ENCODE data around the gene PCDHA1.

Gene PCDHA1

DNA sequence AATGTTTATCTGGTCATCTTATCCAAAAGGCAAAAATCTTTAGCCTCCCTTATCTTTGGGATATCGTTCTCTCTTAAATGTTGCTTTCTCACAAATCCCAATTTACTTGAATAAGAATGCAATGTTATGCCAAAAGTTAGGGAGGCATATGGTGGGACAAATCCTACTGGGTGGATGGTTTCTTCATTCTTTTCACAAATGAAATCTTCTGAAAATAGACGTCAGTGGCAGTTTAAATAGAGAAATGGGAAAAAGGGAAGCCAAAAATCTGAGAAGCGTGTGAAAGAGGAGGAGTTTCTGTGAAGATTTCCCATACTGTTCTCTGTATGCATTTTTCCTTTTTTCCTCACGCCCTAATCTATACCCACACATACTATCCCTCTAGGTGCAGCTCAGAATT is 137.7 kb downstream of the PCDHA1 start:
- DNase-seq (ENCODE audit: low spot score): no peak

DNA sequence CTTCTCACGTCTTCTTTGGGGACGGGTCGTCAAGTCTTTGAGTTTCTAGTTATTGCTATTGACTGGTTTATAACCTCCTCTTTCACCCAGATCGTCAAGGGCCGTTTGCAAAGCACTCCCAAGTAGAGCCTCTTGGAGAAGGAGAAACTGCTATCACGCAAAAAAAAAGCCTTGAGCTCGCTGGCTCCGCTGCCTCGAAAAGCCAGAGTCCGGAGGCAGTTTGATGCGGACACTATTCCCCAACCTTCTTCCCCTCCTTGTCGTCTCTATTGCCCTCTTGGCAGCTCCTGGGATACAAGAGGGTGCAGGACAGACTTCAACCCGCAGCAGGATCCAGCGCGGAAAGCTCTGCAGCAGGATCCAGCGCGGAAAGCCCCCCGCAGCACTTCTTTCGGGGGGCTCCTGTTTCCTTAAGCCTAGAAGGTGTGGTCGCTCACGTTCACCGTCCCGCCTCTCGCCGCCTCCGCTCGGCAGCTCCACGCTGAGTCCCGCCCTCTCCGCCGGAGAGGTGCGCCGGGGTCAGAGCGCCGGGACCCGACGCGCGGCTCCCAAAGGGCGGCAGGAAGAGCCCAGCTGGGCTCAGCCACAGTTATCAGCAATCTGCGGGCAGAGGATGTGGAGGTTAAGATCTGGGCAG is 140.0 kb downstream of the PCDHA1 start, which contains the start of gene PCDHAC1:
Gene PCDHAC1 (plus strand): TSS at position 494 of the 637 bp plus-strand sequence. CDS start 594 bp downstream, outside the sequence.
- DNase-seq (ENCODE audit: low spot score): no peak

DNA sequence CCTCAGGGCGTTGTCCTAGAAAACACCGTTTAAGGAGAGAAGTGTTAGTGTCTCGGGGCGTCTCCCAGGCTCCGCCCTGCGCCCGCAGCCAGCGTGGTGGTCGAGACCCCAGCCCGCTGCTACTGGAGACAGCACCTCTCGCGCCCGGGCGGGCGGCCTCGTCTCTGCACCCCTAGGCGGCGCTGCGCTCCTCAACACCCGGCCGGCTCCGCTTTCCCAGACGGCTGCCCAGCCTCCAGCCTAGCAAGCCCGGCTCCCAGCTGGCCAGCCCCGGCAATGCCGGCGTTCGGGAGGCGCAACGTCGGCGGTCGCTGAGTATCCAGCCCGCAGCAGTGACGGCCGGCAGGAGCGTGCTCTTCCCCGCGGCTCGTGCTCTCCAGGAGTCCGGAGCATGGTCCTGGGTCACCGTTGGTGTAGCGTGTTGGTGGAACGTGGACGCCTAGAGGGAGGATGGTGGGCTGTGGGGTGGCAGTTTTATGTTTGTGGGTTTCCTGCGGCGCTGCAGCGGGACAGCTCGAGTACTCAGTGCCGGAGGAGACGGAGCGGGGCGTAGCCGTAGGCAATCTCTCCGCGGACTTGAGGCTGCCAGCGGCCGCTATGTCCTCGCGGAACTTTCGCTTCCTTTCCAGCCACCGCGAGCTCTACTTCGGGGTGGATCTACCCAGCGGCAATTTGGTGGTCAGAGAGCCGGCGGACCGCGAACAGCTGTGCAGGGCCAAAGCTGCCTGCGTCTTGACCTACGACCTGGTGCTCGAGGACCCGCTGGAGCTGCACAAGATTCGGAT is 140.7 kb downstream of the PCDHA1 start:
- no peak for DNase-seq (ENCODE audit: low spot score)

GRCh38 chr5:140927228-140927573 is 141.3 kb downstream of the PCDHA1 start:
- no peak for DNase-seq (ENCODE audit: low spot score)

- no peak for DNase-seq (ENCODE audit: low spot score)
These were observed 149.1 kb downstream of the PCDHA1 start for GRCh38 chr5:140934964-140935606.

DNA sequence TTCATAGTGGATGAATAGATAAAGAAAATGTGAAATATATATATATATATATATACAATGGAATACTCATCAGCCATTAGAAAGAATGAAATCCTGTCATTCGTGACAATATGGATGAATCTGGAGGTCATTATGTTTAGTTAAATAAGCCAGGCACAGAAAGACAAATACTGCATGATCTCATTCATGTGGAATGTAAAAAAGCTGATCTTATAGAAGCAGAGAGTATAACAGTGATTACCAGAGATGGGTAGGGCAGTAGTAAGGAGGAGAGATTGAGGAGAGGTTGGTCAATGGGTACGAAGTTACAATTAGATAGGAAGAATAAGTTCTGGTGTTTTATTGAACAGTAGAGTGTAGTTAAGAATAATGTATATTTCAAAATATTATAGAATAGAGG is 160.6 kb downstream of the PCDHA1 start:
- no peak for DNase-seq (ENCODE audit: low spot score)

DNA sequence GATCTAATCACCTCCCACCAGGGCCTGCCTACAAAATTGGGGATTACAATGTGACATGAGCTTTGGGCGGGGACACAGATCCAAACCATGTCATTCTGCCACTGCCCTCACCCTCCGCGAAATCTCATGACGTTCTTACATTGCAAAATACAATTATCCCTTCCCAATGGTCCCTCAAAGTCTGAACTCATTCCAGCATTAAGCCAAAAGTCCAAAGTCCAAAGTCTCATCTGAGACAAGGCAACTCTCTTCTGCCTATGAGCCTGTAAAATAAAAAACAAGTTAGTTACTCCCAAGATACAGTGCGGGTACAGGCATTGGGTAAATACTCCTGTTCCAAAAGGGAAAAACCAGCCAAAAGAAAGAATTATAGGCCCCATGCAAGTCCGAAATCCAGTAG is 165.7 kb downstream of the PCDHA1 start:
- no peak for DNase-seq (ENCODE audit: low spot score)

GRCh38 chr5:140953234-140953633 is 167.3 kb downstream of the PCDHA1 start:
- no peak for DNase-seq (ENCODE audit: low spot score)

DNA sequence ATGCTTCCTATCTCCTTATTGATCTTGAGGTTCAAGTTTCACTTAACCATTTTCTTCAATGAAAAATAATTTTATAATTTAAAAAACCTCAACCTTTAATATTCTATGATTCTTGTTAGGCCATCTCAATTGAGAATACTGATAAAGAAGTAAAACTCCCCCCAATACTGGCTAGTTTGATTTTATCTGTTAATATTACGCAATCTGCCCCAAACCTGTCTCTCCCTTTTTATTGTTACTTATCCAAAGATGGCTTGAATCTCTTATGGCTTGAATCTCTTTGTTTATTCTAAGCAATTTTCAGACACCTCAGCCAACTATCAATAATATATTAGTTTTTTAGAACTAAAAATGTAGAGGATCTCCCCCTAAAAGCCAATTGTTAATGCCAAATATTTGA is 176.2 kb downstream of the PCDHA1 start:
- no peak for DNase-seq (ENCODE audit: low spot score)

DNA sequence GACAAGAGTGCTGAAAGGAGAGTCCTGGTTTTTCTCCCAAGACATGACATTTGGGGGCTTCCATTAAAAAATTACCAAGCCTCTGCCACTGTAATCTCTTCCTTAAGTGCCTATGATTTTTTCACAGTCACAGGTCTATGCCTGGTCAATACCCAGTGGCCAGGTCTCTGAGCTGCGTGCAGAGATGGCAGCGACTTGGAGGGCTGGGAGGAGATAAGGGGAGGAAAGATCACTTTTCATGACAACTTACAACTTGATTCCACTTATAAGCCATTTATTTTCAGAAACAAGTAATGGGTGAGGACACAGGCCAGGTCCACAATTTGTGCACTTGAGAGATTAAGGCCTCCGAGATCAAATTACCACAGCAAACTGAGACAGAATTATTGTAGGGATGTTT is 178.4 kb downstream of the PCDHA1 start:
- DNase-seq (ENCODE audit: low spot score): no peak

DNA sequence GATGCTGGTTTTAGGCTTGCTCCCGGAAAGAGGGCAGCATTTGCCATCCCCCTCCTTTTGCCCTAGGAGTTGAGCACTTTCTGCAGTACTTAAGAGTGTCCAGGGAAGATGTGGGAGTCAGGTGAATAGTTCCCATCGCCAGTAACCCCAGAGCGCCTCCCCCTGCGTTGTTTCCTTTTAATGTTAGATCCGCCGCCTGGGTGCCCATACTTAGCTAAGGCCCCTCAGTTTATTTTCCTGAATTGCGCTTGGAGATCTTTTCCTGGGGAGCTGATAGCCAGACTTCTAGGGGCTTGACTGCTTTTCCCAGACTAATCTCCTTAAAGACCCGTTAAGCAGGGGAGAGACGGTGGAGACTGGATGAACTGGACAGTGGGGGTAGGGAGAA is 180.0 kb downstream of the PCDHA1 start:
- DNase-seq (ENCODE audit: low spot score): no peak

- no peak for DNase-seq (ENCODE audit: low spot score)
These were observed 180.6 kb downstream of the PCDHA1 start, which contains the start of gene PCDHAC2 for GRCh38 chr5:140966293-140967225. Gene PCDHAC2 (plus strand): TSS chr5:140966476. CDS start chr5:140966767, 291 bp downstream.

GRCh38 chr5:140967226-140967893 is 181.4 kb downstream of the PCDHA1 start:
- DNase-seq (ENCODE audit: low spot score): no peak

- DNase-seq (ENCODE audit: low spot score): no peak
These were observed 183.9 kb downstream of the PCDHA1 start for GRCh38 chr5:140969880-140970279.

GRCh38 chr5:140973550-140973949 is 187.6 kb downstream of the PCDHA1 start:
- no peak for DNase-seq (ENCODE audit: low spot score)

DNA sequence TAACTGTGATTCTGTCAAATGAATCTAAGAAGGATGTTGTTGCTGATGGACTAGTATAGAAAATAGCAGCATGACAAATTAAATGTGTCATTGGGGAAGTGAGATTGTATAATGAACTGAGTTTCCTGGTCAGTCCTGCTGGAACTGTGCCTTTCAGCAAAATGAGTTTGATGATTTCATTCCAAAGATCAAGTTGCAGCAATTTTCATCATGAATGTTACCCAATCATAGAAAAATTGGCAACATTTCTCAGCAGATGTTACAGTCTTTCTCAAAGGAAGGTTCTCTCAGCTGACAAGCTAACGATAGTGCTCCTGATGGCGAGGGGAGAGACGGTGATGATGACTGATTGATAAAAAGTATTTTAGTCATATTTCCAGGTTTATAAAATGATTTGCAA is 191.1 kb downstream of the PCDHA1 start:
- DNase-seq (ENCODE audit: low spot score): no peak

GRCh38 chr5:140978260-140978659 is 192.3 kb downstream of the PCDHA1 start:
- DNase-seq (ENCODE audit: low spot score): no peak

- DNase-seq (ENCODE audit: low spot score): no peak
These were observed 193.0 kb downstream of the PCDHA1 start for GRCh38 chr5:140978983-140979382.

GRCh38 chr5:140982083-140982716 is 196.3 kb downstream of the PCDHA1 start:
- no peak for DNase-seq (ENCODE audit: low spot score)

GRCh38 chr5:140986117-140986521 is 200.2 kb downstream of the PCDHA1 start:
- no peak for DNase-seq (ENCODE audit: low spot score)

GRCh38 chr5:140988100-140988499 is 202.2 kb downstream of the PCDHA1 start:
- no peak for DNase-seq (ENCODE audit: low spot score)

Measured in NAMALWA (cell line).